ENCODE measurements around the gene PDE11A.
"Not testable (repeated sequence)": the region's sequence is repeated elsewhere in the genome, so short reads cannot be mapped to it uniquely, and the experiment has no call there.

PDE11A gene

DNA sequence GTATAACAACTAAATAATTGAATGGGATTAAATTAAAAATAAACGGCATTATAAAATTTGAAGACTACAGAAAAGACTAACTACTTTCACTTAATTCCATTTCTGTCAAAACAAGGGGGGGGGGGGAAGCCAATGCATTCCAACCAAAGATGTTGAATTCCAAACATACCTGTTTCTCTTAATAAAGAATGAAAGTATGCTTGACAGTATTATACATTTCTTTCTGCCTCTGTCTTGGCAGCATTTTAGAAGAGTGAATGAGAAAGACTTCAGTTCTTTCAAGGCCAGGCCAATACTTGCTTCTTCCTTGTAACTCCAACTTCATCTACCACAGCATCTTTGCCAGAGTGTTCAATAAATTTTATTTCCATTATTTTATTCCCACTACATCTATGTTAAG lies 65.9 kb downstream of the PDE11A start:
- DNase-seq: no peak

GRCh38 chr2:178005756-178006155 lies 66.8 kb downstream of the PDE11A start:
- DNase-seq: no peak

DNA sequence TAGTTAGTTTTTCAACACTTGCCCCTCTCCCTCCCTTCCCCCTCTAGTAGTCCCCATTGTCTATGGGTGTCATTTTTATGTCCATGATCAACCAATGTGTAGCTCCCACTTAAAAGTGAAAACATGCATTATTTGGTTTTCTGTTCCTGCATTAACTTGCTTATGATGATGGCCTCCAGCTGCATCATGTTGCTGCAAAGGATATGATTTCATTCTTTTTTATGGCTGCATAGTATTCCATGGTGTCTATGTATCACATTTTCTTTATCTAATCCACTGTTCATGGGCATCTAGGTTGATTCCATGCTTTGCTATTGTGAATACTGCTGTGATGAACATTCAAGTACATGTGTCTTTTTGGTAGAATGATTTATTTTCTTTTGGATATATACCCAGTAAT lies 70.5 kb downstream of the PDE11A start:
- no peak for DNase-seq

- DNase-seq: no peak
These were observed 73.6 kb downstream of the PDE11A start for GRCh38 chr2:177998996-177999395.

DNA sequence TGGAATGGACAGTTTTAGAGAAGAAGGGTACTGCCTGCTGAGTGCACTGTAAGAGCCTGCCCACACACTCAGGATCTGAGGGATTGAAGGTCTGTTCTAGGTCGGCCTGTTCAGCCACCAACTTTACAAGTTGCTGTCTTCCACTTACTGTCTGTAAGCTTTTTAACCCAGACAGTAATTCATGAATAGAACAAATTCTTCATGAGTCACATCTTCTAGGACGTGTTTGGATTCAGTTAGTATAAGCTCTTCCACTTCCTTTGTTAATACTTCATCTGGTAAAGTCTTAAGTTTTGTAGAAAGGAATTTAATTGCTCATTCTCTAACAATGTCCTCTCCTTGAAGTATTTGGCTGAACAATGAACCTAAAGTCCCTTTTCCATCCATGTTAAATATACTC lies 74.6 kb downstream of the PDE11A start:
- no peak for DNase-seq

DNA sequence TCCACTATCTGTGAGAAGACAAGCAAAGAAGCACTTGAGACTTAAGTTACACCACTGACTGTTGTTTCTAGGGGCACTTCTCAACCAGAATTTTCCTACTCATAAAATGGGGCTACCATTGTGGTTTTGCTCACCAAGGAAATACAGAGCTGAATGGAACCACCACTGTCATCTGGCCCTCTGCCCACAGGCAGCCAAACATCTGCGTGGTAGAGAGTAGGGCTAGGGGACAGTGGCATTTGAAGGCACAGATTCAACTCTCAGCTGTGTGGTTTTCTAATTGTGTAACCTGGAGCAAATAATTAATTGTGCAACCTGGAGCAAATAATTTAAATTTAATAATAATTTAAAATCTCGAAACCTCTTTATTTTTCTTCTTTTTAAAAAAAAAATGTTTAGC lies 79.6 kb downstream of the PDE11A start:
- DNase-seq: no peak

DNA sequence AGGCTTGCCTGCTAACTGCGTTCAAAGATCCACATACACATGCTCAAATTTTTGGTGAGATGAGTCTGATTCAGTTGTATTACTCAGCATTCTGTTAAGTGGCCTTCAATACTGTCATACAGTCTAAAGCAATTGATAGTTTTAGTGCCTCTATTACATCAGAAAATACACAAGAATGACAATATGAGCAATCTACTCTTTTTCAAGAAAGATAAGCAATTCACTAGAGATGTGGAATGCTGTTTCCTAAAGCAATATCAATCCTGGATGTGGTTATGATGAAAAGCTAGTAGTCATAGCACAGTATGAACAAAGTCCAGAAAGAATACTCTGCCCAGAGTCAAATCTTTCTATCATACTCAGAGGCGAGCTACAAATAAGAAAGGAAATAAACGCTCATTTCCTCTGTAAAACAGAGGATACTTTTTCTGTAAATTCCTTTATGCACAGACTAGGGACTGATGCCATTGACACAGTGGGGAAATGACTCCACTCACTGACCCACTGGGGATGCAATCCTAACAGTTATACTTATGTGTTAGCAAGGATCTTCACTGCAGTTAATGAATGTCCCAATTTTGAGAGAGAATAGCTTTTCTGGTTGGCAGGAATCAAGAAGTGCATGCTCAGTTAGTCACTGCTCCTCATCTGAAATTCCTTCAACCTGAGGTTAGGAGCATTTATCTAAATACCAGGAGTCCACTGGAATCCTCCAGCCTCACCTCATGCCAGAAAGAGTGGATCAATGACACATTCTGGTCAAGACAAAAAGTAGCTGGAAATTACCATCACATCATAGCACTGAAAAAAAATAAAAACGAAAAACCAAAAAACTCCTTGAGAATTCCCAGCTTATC lies 83.3 kb downstream of the PDE11A start:
- DNase-seq: no peak

DNA sequence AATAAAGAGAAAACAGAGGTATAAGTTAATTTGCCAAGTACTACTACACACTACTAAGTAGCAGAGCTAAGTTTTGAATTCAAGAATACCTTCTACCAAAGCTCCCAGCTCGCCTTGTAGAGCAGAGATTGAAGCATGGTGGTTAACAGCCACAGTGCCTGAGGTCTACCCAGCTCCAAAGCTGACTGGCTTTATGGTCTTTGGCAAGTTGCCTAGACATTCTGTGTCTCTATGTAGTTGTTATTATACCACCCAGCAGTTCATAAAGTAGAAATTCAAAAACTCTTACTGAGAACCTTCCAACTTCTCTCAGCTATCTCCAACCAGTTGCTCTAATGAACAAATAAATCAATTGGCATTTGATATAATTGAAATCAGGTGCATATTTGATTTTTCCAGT lies 87.8 kb downstream of the PDE11A start:
- DNase-seq: no peak

DNA sequence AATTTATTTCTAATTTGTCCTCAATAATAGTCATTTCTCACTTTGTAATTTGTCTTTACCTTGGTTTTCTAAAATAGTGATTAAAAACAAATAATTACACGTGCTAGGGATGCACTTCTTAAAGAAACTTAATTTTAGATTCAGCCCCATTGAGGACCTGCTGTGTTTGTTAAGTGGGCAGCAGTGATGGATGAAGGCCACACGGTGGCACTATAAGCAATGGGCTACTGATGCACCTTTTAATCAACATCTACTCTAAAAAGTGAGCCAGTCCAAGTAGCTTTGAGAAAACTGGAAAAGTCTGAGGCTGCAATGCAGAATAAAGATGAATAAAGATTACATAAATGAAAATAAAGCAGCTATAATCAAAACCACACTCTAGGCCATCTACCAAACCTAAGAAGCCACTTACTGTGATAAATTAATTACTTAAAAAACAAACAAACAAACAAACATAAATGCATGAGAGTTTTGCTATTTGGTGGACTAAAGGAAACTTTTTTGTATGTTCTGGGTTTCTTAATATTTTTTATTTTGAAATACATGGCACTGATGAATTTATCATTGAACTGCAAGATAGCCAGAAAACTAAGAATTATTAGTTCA lies 89.3 kb downstream of the PDE11A start:
- DNase-seq: peak; percentile 30

DNA sequence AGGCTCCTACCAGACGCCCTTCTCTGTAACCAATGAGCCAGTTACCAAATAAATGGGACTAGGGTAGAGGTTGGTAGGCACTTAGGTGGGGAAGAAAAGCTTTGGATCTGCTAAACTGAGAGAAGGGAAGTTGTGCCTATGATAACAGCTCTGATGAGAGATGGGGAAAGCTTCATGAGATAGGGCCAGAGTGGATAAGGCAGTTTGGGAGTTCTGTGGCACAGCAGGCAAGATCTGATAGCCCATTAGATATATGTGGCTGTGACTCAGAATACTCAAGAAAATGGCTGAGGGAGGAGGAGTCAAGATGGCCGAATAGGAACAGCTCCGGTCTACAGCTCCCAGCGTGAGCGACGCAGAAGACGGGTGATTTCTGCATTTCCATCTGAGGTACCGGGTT lies 99.8 kb downstream of the PDE11A start:
- DNase-seq: no peak

- DNase-seq: no peak
These were observed 100.5 kb downstream of the PDE11A start for GRCh38 chr2:177972123-177972522.

DNA sequence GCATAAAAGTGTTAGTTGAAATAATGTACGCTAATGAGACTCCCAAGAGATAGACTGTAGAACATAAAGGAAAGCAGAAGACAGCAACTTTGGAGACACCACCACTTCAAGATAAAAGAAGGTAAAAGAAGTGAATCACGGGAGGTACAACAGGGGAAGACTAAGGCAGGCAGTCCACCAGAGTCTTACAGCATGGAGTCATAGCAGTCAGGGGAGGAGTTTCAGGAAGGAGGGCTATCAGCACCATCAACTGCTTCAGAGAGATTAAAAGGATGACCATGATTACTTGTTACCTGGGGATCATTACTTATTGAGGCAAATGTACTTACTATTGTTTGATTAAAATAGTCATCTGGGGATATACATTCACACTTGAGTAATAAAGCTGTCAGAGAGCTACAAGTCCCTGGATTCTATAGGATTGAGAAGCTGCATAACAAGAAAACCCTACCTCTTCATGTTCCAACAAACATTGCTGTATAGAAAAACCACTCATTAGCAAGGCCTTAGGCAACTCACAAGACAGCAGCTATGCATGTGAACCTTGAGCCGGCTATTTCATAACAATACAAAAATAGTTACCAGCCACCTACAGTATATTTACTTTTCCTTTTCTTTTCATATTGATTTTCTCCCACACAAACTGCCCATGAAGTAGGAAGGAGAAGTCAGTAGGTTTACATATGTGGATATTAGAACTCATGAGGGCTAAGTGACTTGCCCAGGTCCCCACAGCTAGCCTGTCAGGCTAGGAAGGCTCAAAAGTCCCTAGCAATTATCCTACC lies 101.7 kb downstream of the PDE11A start:
- no peak for DNase-seq

- DNase-seq: no peak
These were observed 107.7 kb downstream of the PDE11A start for GRCh38 chr2:177964892-177965291.

DNA sequence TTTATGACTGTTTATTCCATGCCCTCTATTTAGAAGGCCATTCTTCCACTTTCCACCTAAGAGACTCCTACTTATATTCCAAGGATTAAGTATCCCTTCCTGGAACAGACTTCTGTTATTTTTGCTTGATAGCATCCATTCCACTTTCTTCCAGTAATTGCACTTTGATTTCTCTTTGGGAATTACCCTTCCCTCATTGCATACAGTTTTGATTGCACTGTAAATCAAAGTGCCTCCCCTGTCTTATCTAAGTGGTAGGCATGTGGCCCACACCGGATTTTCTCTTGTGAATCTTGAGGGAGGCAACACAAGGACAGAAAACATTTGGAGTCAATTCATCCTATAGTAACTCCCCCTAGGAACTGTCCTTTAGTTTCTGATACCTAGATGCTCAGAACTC lies 120.4 kb downstream of the PDE11A start:
- no peak for DNase-seq

DNA sequence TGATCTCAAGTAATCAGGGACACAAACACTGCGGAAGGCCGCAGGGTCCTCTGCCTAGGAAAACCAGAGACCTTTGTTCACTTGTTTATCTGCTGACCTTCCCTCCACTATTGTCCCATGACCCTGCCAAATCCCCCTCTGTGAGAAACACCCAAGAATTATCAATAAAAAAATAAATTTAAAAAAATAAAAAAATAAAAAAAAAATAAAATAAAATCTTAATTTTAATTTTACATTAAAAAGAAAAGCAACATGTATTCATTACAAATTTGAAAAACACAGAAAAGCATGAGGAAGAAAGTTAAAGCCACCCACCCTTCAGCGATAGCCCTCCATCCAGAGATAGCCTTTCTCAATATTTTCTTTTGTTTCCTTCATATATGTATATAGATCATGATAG lies 125.0 kb downstream of the PDE11A start:
- not testable (repeated sequence) for DNase-seq

DNA sequence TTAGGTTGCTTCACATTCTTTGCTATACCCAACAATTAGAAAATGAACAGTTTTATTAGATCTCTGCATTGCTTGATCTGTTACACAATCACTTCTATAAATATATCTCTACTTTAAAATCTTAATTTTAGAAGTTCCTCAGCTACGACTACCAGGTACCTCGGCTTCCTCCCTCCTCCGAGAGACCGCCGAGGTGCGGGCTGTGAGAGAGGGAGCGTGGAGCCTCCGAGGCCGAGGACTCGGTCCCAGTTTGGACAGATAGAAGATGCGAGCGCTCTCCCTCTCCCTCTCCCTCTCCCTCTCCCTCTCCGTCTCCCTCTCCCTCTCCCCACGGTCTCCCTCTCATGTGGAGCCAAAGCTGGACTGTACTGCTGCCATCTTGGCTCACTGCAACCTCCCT lies 128.0 kb downstream of the PDE11A start:
- DNase-seq: not testable (repeated sequence)

GRCh38 chr2:177942731-177943130 lies 129.8 kb downstream of the PDE11A start:
- no peak for DNase-seq

DNA sequence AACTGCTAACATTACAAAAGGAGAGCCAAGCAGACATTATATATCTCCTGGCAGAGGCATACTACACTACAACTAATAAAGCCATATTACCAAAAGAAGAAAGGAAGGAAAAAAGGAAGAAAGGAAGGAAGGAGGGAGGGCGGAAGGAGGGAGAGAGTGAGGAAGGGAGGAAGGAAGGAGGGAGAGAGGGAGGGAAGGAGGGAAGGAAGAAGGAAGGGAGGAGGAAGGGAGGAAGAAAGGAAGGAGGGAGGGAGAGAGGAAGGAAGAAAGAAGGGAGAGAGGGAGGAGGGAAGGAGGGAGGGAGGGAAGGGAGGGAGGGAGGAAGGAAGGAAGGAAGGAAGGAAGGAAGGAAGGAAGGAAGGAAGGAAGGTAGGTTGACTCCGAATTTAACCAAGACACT lies 133.4 kb downstream of the PDE11A start:
- no peak for DNase-seq

DNA sequence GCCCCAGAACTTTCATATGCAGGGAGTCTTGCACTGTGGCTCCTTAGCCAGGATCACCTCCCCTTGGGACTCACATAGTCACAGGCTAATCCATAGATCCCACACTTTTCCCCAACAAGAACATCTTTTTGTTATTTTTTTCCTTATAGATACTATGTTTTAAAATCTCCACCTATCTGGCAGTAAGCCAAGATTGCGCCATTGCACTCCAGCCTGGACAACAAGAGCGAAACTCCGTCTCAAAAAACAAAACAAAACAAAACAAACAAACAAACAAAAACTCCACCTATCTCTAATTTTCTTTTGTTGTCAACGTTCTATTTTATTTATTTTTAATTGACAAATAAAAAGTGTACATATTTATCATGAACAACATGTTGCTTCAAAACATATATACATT lies 141.7 kb downstream of the PDE11A start:
- DNase-seq: no peak

DNA sequence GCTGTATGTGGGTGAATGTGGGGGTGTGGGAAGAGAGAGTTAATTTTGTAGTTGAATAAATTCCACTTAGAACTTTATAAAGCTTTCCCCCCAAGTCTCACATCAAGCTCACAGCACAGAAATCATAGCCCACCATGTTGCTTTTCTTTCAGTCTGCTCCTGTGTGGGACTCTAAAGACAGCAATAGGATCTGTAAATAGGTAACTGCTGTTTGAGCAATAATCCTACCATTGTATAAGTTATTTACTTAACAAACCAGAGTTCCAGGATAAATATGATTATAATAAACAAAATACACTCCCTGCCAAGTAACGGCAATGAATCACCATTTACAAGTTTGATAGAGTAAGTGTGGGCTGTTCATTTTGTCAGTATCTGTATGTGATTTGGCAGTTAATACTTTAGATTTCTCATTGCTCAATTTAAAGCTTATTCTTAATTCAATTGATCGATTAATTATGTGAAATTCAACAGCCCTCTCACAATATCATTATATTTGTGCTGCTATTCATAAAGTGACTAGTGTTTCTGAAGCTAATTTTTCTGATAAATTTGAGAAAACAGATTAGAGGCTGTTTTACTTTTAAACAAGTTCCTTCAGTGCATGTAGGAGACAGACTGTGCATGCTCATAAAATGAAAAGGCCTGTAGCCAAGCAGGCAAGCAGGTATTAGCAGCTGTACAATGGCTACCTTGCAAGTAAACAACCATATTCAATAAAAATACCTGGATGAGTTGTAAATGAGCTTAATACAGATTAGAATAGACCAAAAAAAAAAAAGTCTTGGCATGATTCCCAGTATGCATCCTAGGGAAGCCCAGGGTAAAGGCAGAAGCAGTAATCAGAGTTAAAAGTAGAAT lies 142.7 kb downstream of the PDE11A start:
- no peak for DNase-seq

- DNase-seq: no peak
These were observed 149.3 kb downstream of the PDE11A start for GRCh38 chr2:177923323-177923722.

DNA sequence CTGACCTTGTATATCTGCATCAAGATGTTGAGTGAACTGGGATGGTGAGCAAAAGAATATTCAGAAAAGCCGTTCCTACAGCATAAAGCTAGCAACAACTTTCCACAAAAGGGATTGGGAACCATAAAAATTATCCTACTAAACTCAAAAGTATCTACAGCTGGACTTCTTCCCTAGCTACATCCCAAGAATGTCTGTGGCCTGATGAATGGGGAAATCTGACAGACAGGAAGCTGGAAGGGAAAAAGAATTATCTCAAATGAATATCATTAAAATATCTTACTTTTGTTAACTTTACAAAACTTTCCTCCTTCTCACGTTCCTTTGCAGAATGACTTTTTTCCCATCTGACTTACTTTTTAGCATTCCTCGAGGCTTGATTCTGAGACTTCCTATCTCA lies 150.9 kb downstream of the PDE11A start:
- DNase-seq: no peak

GRCh38 chr2:177917169-177917568 lies 155.4 kb downstream of the PDE11A start:
- no peak for DNase-seq
